Muscle layer of colon (tissue), 2 donors: ENCODE data around the gene AUNIP.

ENCODE experiments used
- H3K27ac ChIP-seq: one replicate; pipeline ENCODE4 v1.7.0; 2013; ENCODE audit warnings: low read depth, mild to moderate bottlenecking, low read length, moderate library complexity
- H3K27me3 ChIP-seq, 2 donors: one replicate each; pipeline ENCODE4 v1.7.0; 2013; ENCODE audit warnings: low read length in 2 of 2, mild to moderate bottlenecking in 2 of 2; ENCODE audit not compliant: insufficient read depth in 2 of 2, control insufficient read depth in 1 of 2
- H3K36me3 ChIP-seq: one replicate; pipeline ENCODE4 v1.7.0; 2013; ENCODE audit warnings: mild to moderate bottlenecking, low read length; ENCODE audit not compliant: insufficient read depth
- H3K4me1 ChIP-seq: one replicate; pipeline ENCODE4 v1.7.0; 2013; ENCODE audit warnings: mild to moderate bottlenecking, low read length; ENCODE audit not compliant: insufficient read depth
- H3K4me3 ChIP-seq, 2 donors: one replicate each; pipeline ENCODE4 v1.7.0; 2013; ENCODE audit warnings: low read length in 2 of 2, low read depth in 1 of 2, mild to moderate bottlenecking in 1 of 2, moderate library complexity in 1 of 2
- H3K9ac ChIP-seq: one replicate; pipeline ENCODE4 v1.7.0; 2013; ENCODE audit warnings: low read length
- H3K9me3 ChIP-seq: one replicate; pipeline ENCODE4 v1.7.0; 2013; ENCODE audit warnings: mild to moderate bottlenecking, low read length
- donor health status: abdominal sarcoma.
- donor health status: Adenocarcinoma of cecum.

Gene AUNIP

GRCh38 chr1:25836695-25837094 lies 22.6 kb downstream of the AUNIP start:
- H3K9me3 ChIP-seq = no peaks in the 10 kb centered on the region
- H3K4me1 ChIP-seq = no peaks in the 10 kb centered on the region
- H3K27me3 ChIP-seq = no peaks in the 10 kb centered on the region
- H3K27ac ChIP-seq = no peak overlapping the region
- H3K9ac ChIP-seq = no peak overlapping the region
- no peak overlapping the region for H3K4me3 ChIP-seq
- H3K36me3 ChIP-seq = peaks cover 34% of the 10 kb centered on the region

GRCh38 chr1:25834894-25835293 lies 24.4 kb downstream of the AUNIP start:
- Histone ChIP-seq H3K27me3 (no peaks in the 10 kb centered on the region), H3K4me3 (no peak overlapping the region), H3K4me1 (no peaks in the 10 kb centered on the region), H3K9me3 (no peaks in the 10 kb centered on the region), H3K9ac (no peak overlapping the region), H3K36me3 (peaks cover 52% of the 10 kb centered on the region), H3K27ac (no peak overlapping the region)

- H3K27ac ChIP-seq = no peak overlapping the region
- H3K36me3 ChIP-seq = peaks cover 69% of the 10 kb centered on the region
- H3K9me3 ChIP-seq = no peaks in the 10 kb centered on the region
Measured at GRCh38 chr1:25833158-25833557, 26.1 kb downstream of the AUNIP start.

GRCh38 chr1:25832336-25833037 lies 26.8 kb downstream of the AUNIP start:
- H3K36me3 ChIP-seq = peaks cover 76% of the 10 kb centered on the region
- no peak overlapping the region for H3K4me3 ChIP-seq
- H3K27ac ChIP-seq = no peak overlapping the region
- H3K9ac ChIP-seq = no peak overlapping the region
- H3K9me3 ChIP-seq = no peaks in the 10 kb centered on the region
- H3K27me3 ChIP-seq = no peaks in the 10 kb centered on the region
- no peaks in the 10 kb centered on the region for H3K4me1 ChIP-seq

More at GRCh38 chr1:25833158-25833557, 26.1 kb downstream of the AUNIP start:
- Histone ChIP-seq H3K27me3 (no peaks in the 10 kb centered on the region), H3K4me1 (no peaks in the 10 kb centered on the region), H3K4me3 (no peak overlapping the region), H3K9ac (no peak overlapping the region)

GRCh38 chr1:25831569-25832196 lies 27.6 kb downstream of the AUNIP start:
- Histone ChIP-seq H3K9ac (no peak overlapping the region), H3K4me1 (no peaks in the 10 kb centered on the region), H3K4me3 (no peak overlapping the region), H3K36me3 (peaks cover 84% of the 10 kb centered on the region), H3K27ac (no peak overlapping the region), H3K27me3 (no peaks in the 10 kb centered on the region), H3K9me3 (no peaks in the 10 kb centered on the region)

- H3K9ac ChIP-seq = no peak overlapping the region
- no peaks in the 10 kb centered on the region for H3K27me3 ChIP-seq
- H3K27ac ChIP-seq = no peak overlapping the region
- no peak overlapping the region for H3K4me3 ChIP-seq
- H3K36me3 ChIP-seq = peaks cover 88% of the 10 kb centered on the region
- H3K4me1 ChIP-seq = no peaks in the 10 kb centered on the region
- H3K9me3 ChIP-seq = no peaks in the 10 kb centered on the region
Measured at GRCh38 chr1:25829046-25829445, 30.2 kb downstream of the AUNIP start.

GRCh38 chr1:25828491-25828890 lies 30.8 kb downstream of the AUNIP start:
- H3K27me3 ChIP-seq = no peaks in the 10 kb centered on the region
- peaks cover 91% of the 10 kb centered on the region for H3K36me3 ChIP-seq
- H3K9ac ChIP-seq = no peak overlapping the region
- no peaks in the 10 kb centered on the region for H3K9me3 ChIP-seq
- peaks cover 1% of the 10 kb centered on the region for H3K4me1 ChIP-seq
- no peak overlapping the region for H3K4me3 ChIP-seq
- H3K27ac ChIP-seq = no peak overlapping the region

- no peaks in the 10 kb centered on the region for H3K9me3 ChIP-seq
- H3K36me3 ChIP-seq = peaks cover 77% of the 10 kb centered on the region
- H3K27me3 ChIP-seq = no peaks in the 10 kb centered on the region
- H3K9ac ChIP-seq = no peak overlapping the region
- no peak overlapping the region for H3K27ac ChIP-seq
- no peak overlapping the region for H3K4me3 ChIP-seq
- peaks cover 11% of the 10 kb centered on the region for H3K4me1 ChIP-seq
Measured at GRCh38 chr1:25826571-25826970, 32.7 kb downstream of the AUNIP start.

GRCh38 chr1:25825605-25826004 lies 33.7 kb downstream of the AUNIP start:
- Histone ChIP-seq H3K27ac (no peak overlapping the region), H3K4me3 (no peak overlapping the region), H3K4me1 (peaks cover 20% of the 10 kb centered on the region), H3K27me3 (no peaks in the 10 kb centered on the region), H3K36me3 (peaks cover 67% of the 10 kb centered on the region), H3K9me3 (no peaks in the 10 kb centered on the region), H3K9ac (no peak overlapping the region)

GRCh38 chr1:25821630-25822091 lies 37.6 kb downstream of the AUNIP start:
- H3K9ac ChIP-seq = peak overlapping the region; percentile 84
- peaks cover 30% of the 10 kb centered on the region for H3K4me1 ChIP-seq
- H3K27ac ChIP-seq = no peak overlapping the region
- peaks cover 28% of the 10 kb centered on the region for H3K36me3 ChIP-seq
- H3K4me3 ChIP-seq = peak overlapping the region in 1 of 2 donors; percentile 88
- H3K9me3 ChIP-seq = no peaks in the 10 kb centered on the region
- no peaks in the 10 kb centered on the region for H3K27me3 ChIP-seq

GRCh38 chr1:25821112-25821476 lies 38.2 kb downstream of the AUNIP start:
- peaks cover 28% of the 10 kb centered on the region for H3K36me3 ChIP-seq
- peak overlapping the region; percentile 88 to 98 for H3K4me3 ChIP-seq
- H3K9me3 ChIP-seq = no peaks in the 10 kb centered on the region
- H3K27me3 ChIP-seq = no peaks in the 10 kb centered on the region
- peaks cover 30% of the 10 kb centered on the region for H3K4me1 ChIP-seq
- H3K27ac ChIP-seq = peak overlapping the region; percentile 98
- H3K9ac ChIP-seq = peak overlapping the region; percentile 84
